HG03066 (cell line): Measurements from ENCODE around the gene SUGP2.

ENCODE experiments used
- ATAC-seq: cut with Tn5 transposase; IDR thresholded peaks from one replicate; pipeline ENCODE4 v1.9.1; 2021; ENCODE audit warnings: low read depth; ENCODE audit not compliant: unreplicated experiment

The SUGP2 gene

GRCh38 chr19:18993115-18993514, 40.2 kb downstream of the SUGP2 start:
- no peak for ATAC-seq

GRCh38 chr19:18992696-18993095, 40.6 kb downstream of the SUGP2 start:
- no peak for ATAC-seq

GRCh38 chr19:18991468-18991867, 41.8 kb downstream of the SUGP2 start:
- ATAC-seq = no peak

GRCh38 chr19:18991006-18991405, 42.3 kb downstream of the SUGP2 start:
- ATAC-seq = no peak

GRCh38 chr19:18990128-18990708, 43.1 kb downstream of the SUGP2 start:
- ATAC-seq = no peak

GRCh38 chr19:18989316-18989715, 44.0 kb downstream of the SUGP2 start:
- ATAC-seq = no peak

GRCh38 chr19:18987456-18987855, 45.9 kb downstream of the SUGP2 start:
- ATAC-seq = no peak

- ATAC-seq = no peak
Measured at GRCh38 chr19:18985257-18985656, 48.1 kb downstream of the SUGP2 start.

GRCh38 chr19:18984251-18984650, 49.1 kb downstream of the SUGP2 start:
- ATAC-seq = no peak

- no peak for ATAC-seq
Measured at GRCh38 chr19:18982669-18983068, 50.6 kb downstream of the SUGP2 start.

- no peak for ATAC-seq
Measured at GRCh38 chr19:18980432-18981020, 52.8 kb downstream of the SUGP2 start.

- ATAC-seq = no peak
Measured at GRCh38 chr19:18978616-18979015, 54.7 kb downstream of the SUGP2 start.

- ATAC-seq = no peak
Measured at GRCh38 chr19:18975869-18976268, 57.4 kb downstream of the SUGP2 start.

GRCh38 chr19:18975011-18975410, 58.3 kb downstream of the SUGP2 start:
- ATAC-seq = no peak

GRCh38 chr19:18972851-18973250, 60.5 kb downstream of the SUGP2 start:
- no peak for ATAC-seq

- no peak for ATAC-seq
Measured at GRCh38 chr19:18972301-18972811, 61.0 kb downstream of the SUGP2 start.

- no peak for ATAC-seq
Measured at GRCh38 chr19:18969931-18970659, 63.2 kb downstream of the SUGP2 start.

- no peak for ATAC-seq
Measured at GRCh38 chr19:18967358-18968146, 65.8 kb downstream of the SUGP2 start.

- no peak for ATAC-seq
Measured at GRCh38 chr19:18966307-18966706, 67.0 kb downstream of the SUGP2 start.

GRCh38 chr19:18964121-18964520, 69.2 kb downstream of the SUGP2 start:
- no peak for ATAC-seq
